ENCODE data around the gene TBC1D32.
A peak's percentile ranks its signal among the peaks of the same experiment; 100 is the strongest.
"Not testable (repeated sequence)": the region's sequence is repeated elsewhere in the genome, so short reads cannot be mapped to it uniquely, and the experiment has no call there.

TBC1D32 gene

DNA sequence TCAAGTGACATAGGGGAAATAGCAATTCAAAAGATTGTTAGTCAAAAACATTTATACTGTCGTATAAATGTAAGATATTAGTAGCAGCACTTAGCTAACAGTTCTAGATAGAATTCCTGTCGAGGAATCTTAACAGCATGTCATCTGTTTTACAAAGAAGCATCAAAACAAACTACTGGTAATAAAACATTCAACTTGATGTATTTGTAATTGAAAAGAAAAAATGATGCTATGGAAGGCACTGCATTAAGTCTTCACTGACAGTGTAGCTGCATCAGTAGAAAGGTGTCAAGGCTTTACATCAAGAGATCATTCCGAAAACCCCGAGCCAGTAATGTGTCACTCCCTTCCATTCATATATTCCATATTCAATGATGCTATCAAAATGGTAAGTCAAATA is 223.5 kb downstream of the TBC1D32 start:
- no peak for DNase-seq (ENCODE audit: low spot score)

DNA sequence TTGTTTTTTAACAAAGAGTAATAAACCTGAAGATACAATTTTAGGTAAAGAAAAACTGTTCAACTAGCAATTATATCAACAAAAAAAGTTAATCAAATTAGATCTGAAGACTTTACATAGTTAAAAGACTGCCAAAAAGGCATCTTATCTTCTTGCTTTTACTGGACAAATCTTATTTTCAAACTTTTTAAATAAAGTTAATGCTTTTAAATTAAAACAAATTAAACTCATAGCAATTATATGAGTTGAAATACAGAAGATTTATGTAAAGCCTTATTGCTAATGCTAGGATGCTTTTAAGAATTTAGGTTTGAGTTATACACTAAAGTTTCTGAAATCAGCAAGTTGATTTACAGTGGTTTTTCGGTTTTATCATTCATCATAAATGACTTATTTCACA is 227.3 kb downstream of the TBC1D32 start:
- no peak for DNase-seq (ENCODE audit: low spot score)

DNA sequence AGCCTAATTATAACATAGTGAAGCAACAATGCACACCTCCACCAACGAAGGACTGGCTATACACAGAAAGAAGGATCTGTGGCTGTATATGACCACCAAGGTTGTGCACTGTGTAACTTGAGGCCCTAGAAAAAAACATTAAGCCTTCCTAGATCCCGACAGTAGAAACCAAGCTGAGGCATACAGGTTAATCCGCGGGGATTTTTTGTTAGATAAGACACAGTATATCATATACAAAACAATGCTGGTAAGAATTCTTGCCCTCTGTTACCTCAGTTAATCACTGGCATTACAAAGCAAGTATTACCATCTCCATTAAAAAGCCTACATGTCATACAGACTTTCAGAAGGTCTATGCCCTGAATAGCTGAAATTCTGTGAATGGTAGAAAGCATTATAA is 228.8 kb downstream of the TBC1D32 start:
- no peak for DNase-seq (ENCODE audit: low spot score)

DNA sequence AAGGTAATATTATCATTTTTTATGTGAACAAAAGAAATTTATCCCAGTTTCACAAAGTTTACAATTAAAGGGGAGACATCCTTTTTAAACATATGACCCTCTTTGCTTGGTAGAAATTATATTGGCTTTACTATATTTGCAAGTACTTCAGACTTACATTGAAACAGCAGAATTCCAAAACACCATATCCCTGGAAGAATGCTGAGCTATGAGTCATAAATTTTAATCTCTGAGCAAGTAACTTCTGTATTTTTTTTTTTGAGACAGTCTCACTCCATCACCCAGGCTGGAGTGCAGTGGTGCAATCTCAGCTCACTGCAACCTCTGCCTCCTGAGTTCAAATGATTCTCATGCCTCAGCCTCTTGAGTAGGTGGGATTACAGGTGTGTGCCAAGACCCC is 240.4 kb downstream of the TBC1D32 start:
- no peak for DNase-seq (ENCODE audit: low spot score)

DNA sequence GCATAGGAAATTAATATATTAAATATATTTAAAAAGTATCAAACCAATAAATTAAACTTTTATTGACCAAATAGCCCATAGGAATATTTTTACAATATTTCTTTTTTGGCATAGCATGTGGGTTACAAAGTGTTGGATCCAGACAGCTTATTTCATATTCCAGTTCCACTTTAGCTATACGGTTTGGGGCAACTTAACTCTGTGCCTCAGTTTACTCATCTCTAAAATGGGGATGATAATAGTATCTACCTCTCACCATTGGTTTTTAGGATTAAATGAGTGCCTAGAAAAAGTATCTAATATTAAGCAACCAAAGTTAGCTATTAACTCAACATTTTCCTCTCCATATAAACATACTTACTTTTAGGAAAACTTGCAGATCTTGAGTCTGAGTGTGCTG is 243.8 kb downstream of the TBC1D32 start:
- no peak for DNase-seq (ENCODE audit: low spot score)

DNA sequence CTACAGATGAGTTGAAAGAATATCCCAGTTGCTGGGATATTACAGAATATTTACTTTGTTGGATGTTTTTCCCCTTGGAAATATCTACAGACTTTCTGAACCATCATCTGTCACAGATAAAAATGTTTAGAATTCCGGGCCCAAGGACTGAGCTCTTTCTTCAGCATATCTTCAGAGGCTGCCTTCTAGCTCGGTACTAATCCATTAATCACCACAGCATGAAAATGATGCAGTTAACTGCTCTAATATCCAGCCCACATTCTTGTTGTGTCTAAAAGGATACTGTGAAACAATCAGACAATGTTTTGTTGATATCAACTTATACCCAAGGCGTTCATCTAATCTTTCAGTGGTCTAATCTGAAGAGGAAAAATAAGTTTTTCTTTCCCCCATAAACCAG is 247.4 kb downstream of the TBC1D32 start:
- no peak for DNase-seq (ENCODE audit: low spot score)

DNA sequence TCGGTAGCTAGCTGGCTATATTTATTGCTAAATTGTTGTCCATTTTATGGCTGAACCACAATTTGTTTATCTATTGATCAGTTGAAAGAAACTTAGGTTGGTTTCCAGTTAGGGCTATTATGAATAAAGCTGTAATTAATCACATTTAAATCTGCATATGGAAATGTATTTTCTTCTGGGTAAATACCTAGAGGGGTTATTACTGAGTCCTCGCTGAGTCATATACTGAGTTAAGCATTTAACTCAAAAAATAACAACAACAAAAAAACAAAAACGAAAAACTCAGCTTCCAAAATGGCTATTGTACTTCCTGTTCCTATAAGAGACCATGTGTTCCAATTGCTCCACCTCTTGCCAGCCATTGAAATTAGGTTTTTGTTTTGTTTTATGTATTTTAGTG is 258.2 kb downstream of the TBC1D32 start:
- no peak for DNase-seq (ENCODE audit: low spot score)

DNA sequence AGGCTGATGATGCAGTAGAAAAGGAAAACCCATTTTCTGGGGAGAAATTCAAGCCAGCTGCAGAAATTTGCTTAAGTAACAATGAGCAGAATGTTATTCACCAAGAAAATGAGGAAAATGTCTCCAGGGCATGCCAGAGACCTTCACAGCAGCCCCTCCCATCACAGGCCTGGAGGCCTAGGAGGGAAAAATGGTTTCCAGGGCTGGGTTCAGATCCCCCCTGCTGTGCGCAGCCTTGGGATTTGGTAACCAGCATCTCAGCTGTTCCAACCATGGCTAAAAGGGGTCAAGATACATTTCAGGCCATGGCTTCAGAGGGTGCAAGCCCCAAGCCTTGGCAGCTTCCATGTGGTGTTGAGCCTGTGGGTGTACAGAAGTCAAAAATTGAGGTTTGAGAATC is 265.5 kb downstream of the TBC1D32 start:
- not testable (repeated sequence) for DNase-seq (ENCODE audit: low spot score)

DNA sequence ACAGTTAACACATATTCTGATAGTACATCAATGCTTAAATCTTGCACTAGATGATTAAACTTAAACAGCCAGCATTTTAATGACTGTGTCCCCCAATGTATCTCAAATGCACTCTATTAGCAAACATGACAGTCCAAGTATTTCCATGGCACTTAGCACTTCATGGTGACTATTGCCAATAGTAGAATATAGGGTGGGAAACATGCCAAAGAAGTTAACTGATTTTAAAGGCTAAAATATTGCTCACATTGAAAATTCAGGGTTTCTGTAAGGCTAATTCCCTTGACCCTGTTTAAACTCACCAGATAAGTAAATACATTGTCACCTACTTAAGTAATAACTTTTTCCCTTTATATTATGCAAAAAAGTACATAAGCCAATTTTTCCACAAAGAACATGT is 266.9 kb downstream of the TBC1D32 start:
- DNase-seq (ENCODE audit: low spot score) = no peak

DNA sequence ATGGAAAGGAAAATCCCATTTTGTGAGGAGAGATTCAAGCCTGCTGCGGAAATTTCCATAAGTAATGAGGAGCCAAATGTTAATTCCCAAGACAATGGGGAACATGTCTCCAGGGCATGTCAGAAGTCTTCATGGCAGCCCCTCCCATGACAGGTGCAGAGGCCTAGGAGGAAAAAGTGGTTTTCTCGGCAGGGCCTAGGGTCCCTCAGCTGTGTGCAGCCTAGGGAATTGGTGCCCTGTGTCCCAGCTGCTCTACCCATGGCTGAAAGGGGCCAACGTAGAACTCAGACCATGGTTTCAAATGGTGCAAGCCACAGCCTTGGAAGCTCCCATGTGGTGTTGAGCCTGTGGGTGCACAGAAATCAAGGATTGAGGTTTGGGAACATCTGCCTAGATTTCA is 269.9 kb downstream of the TBC1D32 start:
- DNase-seq (ENCODE audit: low spot score) = no peak

DNA sequence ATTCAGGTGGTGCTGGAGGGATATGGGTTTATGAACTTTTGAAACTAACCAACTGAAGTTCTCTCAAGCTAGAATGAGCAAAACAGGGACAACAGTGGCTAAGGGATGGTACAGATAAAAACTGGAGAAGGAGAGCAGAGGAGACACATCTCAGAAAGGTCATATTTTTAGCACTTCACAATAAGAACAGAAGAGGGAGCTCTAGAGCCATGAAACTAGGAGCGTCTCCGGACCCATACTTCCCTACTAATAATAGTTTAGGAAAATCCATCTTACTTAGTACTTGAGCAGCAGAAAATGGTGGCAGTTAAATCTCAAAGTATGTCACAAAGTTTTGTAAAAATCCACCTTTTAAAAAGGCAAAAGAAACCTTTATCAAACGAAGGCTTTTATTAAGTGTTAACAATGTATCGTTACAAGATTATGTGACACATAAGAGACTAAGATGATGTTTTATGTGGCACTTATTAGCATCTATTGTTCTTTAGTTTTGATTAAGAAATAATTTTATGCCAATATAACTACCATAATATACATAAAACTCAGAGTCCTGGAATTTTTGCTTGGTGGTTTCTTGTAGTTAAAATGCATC is 278.6 kb downstream of the TBC1D32 start:
- peak; percentile 51 for DNase-seq (ENCODE audit: low spot score)

DNA sequence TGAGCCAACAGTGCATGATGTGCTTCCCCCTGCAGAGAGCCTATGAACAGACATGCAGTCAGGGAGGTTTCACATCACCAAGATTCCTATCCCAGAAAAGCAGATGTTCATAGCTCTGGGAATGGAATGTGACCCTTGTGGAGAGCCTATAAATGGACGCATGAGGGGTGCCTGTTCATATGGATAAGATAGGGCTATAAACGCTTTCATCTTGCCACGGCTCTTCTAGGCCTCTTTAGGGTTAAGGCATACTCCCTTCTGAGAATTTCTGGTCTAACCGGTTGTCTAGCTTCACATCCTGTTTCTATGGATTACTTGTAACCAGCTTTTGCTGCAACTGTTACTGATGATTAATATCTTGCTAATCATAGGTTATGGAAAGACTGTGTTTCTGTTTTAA is 285.7 kb downstream of the TBC1D32 start:
- DNase-seq (ENCODE audit: low spot score) = not testable (repeated sequence)

DNA sequence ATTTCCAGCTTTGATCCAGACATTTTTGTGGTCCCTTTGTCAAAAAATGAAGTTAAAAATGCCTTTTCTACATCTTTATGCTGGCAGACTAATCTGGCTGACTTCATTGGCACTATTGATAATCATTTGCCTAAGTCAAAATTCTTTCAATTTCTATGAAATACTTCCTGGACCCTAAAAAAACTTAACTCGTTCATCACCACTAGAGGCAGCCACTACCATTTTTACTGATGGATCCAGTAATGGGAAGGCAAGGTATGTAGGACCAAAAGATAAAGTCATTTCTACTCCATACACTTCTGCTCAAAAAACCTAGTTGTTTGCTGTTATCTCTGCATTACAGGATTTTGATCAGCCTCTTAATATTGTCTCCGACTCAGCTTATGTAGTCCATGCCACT is 289.4 kb downstream of the TBC1D32 start:
- DNase-seq (ENCODE audit: low spot score) = not testable (repeated sequence)

DNA sequence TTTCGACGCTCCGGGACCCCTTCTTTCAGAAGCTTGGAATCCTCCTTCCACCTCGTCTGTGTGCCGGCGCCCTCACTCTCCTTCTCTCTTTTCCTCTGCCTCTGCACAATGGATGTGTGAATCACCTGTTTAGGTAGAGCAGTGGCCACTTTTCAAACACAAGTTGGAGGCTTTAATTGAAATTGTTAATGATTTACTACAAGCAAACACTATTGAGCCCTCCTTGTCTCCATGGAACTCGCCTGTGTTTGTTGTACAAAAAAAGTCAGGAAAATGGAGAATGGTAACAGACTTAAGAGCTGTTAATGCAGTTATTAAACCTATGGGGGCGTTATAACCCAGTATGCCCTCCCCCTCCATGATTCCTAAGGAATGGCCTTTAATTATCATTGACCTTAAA is 290.6 kb downstream of the TBC1D32 start:
- DNase-seq (ENCODE audit: low spot score) = not testable (repeated sequence)

DNA sequence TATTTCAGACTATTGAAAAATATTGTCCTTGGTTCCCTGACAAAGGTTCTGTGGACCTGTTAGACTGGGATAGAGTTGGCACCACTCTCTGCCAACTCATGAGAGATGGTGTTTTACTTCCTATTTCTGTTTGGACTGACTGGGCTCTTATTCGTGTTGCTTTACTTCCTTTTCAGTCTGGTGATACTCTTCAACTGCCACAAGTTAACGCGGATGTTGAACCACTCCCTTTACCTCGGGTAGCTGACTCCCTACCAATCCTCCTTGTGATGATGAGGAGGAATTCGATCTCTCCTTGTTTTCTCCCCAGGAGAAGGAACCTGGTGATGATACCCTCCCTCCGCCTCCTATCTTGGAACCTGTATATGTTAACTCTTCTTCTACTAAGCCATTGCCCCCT is 291.1 kb downstream of the TBC1D32 start:
- DNase-seq (ENCODE audit: low spot score) = not testable (repeated sequence)

DNA sequence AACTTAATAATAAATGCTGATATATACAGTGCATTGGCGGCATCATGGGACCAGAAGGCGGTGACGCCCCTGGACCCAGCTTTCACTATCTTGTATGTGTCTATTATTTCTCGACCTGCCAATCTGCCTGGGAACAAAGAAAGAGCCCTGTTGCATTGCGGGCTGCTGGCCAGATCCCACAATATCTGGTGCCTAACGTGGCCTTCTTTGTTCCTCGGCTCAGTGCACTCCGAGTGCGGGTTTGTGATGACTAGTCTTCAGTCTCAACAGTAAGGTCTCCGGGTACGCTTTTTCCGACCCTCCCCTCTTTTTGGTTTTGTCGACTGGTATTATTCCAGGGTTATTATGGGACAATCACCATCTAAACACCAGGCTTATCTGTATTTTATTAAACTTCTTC is 291.5 kb downstream of the TBC1D32 start:
- DNase-seq (ENCODE audit: low spot score) = peak; percentile 7

DNA sequence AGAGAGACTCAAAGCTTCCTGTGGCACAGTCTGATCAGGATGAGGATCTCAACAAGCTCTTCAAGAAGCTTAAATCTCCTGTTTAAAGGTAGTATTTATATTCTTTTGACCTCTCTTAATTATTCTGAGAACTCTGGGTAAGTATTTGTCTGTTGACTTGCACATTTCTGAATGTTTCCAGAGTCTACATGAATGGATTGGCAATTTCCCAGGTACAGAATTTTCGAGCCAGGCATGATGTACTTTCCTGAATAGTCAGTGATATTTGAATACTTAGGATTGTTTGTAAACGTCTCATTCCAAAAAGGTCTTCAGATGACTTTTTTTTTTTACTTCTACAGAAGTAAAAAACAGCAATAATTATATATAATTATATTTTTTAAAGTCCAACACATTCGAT is 293.4 kb downstream of the TBC1D32 start:
- DNase-seq (ENCODE audit: low spot score) = no peak

DNA sequence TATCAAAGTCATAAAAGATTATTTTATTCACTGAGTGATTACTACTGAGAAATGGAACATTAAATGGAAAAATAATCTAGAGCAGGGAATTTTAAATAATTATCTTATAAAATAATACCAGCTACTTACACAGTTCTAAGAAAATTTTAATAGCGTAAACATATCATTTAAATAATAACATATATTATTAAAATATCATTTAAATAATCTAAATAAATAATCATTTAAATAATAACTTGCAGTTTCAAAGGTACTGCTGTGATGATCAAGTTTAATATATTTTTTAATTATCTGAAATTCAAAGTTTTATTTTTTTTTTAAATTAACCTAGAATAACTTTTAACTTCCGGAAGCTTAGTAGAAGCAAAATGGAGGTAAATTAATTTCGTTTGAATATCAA is 301.2 kb downstream of the TBC1D32 start:
- DNase-seq (ENCODE audit: low spot score) = no peak

DNA sequence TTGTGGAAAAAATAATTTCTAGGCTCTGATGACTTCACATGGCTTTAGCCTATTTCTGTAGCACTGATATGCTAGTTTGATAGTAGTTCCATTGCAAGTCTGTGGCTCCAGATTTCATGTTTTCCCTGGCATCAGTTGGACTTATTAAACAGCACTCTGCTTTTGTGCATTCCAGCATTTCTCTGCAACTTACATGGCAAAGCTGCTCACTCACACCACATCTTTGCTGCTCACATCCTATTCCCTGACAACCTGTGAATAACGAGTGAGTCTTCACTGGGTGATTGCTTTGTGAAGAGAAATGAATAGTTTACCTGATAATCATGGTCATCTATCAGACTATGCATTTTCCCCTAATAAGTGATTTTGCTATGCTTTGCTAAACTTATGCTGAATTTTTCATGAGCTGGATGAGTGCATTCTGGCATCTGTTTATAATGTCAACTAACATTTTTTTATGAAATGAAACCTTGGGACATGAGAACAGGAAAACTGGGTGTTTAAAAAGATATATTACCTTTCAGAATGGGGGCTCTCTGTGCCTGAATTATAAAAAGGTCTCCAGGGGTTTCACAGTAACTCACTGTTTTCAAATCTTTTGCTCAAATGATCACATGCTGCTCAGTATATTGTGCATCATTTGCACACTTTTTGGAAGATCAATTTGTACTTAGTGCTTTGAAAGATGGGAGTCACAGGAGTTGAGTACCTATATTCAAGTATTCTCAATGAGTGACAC is 301.8 kb downstream of the TBC1D32 start:
- no peak for DNase-seq (ENCODE audit: low spot score)
